HepG2 (cell line): Measurements from ENCODE around the gene CCDC181. TPM values are rescaled to one million over a fixed set of nuclear protein-coding genes. Genes with fewer than 3 reads are reported as not detected.
A peak's percentile ranks its signal among the peaks of the same experiment; 100 is the strongest.

Experiments
- ATAC-seq: fragments of 200-7000 bp; cut with Tn5 transposase; 3 replicates; pipeline ENCODE4 v1.9.1; 2020; ENCODE audit warnings: mild to moderate bottlenecking, moderate library complexity
- Bru-seq: library from RNA; stranded (reverse); fragments of 400-500 nt; gene quantifications from one replicate; lab custom pipeline; 2021; lab: Mats Ljungman, UMichigan
- BruChase-seq, 2 experiments: library from RNA; stranded (reverse); fragments of 400-500 nt; gene quantifications; one replicate each; lab custom pipeline; 2021; lab: Mats Ljungman, UMichigan
- BruUV-seq: library from RNA; stranded (reverse); fragments of 400-500 nt; replicated peaks from 2 replicates; lab custom pipeline; 2021; lab: Mats Ljungman, UMichigan
- CTCF ChIA-PET: fragments of 300-600 bp; formaldehyde crosslinking; extraction: SDS; loops from one replicate; lab custom pipeline; 2021; ENCODE audit warnings: low total read pairs, inconsistent platforms, low intra/inter-chr PET ratio; lab: Yijun Ruan, JAX
- POLR2A ChIA-PET: fragments of 350-600 bp; sonication (Branson Sonifier 250); formaldehyde crosslinking; loops from one replicate; lab custom pipeline; 2020; ENCODE audit warnings: antibody characterized with exemption, inconsistent platforms; lab: Yijun Ruan, JAX
- DNase-seq: peaks from one replicate; pipeline ENCODE4 v3.0.0-alpha.2; 2015; ENCODE audit warnings: low spot score
- FAIRE-seq: peaks from 3 replicates; lab custom pipeline; 2011; peaks lifted over from hg19 to GRCh38; lab: Jason Lieb, UNC
- H2AFZ ChIP-seq: one replicate; pipeline ENCODE4 v1.6.1; 2011; ENCODE audit warnings: low read length, inconsistent platforms
- H3K27ac ChIP-seq: fragments of 300-600 bp; 3 replicates; pipeline ENCODE4 v1.8.0; 2011; ENCODE audit warnings: mixed run types, mild to moderate bottlenecking, mixed read lengths, low read length, inconsistent platforms; ENCODE audit not compliant: insufficient read depth; ENCODE audit errors: extremely low read length
- H3K27me3 ChIP-seq, 2 experiments: fragments of 200-600 bp in 1 of 2; 2 replicates in 1 of 2; 3 replicates in 1 of 2; pipeline versions ENCODE4 v1.6.0 to v1.8.0; 2011; ENCODE audit warnings: low read length in 2 of 2, mild to moderate bottlenecking in 2 of 2, moderate library complexity in 2 of 2, inconsistent platforms in 1 of 2; ENCODE audit not compliant: insufficient read depth in 2 of 2, control insufficient read depth in 1 of 2
- H3K36me3 ChIP-seq, 2 experiments: fragments of 200-600 bp in 1 of 2; replicated peaks in 1 of 2; 2 replicates in 1 of 2; 3 replicates in 1 of 2; pipeline versions ENCODE4 v1.5.1 to v1.8.0; 2011; ENCODE audit warnings: low read length in 2 of 2, inconsistent platforms in 1 of 2; ENCODE audit not compliant: insufficient read depth in 2 of 2, control insufficient read depth in 1 of 2
- H3K4me1 ChIP-seq: 2 replicates; pipeline ENCODE4 v1.5.1; 2012; ENCODE audit warnings: low read length, inconsistent platforms; ENCODE audit not compliant: insufficient read depth
- H3K4me2 ChIP-seq: 2 replicates; pipeline ENCODE4 v1.6.0; 2011; ENCODE audit warnings: low read depth, low read length, inconsistent platforms
- H3K4me3 ChIP-seq, 3 experiments: fragments of 200-600 bp in 1 of 3; sonication (generic), shearing (Covaris generic) in 1 of 3; replicated peaks in 1 of 3; 2 replicates each; pipeline ENCODE4 v1.5.1; 2011 to 2016; ENCODE audit warnings: low read length in 3 of 3, inconsistent platforms in 2 of 3, low read depth in 2 of 3, mild to moderate bottlenecking in 2 of 3, control low read depth in 1 of 3, mixed read lengths in 1 of 3; ENCODE audit not compliant: insufficient read depth in 1 of 3
- H3K79me2 ChIP-seq: one replicate; pipeline ENCODE4 v1.6.1; 2011; ENCODE audit warnings: low read length, inconsistent platforms; ENCODE audit not compliant: insufficient read depth
- H3K9ac ChIP-seq: 2 replicates; pipeline ENCODE4 v1.6.0; 2011; ENCODE audit warnings: mild to moderate bottlenecking, low read depth, low read length, inconsistent platforms; ENCODE audit not compliant: insufficient read depth
- H3K9me3 ChIP-seq: 2 replicates; pipeline ENCODE4 v1.5.1; 2012; ENCODE audit warnings: mild to moderate bottlenecking, low read length
- H4K20me1 ChIP-seq: 2 replicates; pipeline ENCODE4 v1.6.0; 2011; ENCODE audit warnings: inconsistent platforms, mild to moderate bottlenecking, low read length, moderate library complexity; ENCODE audit not compliant: insufficient read depth
- ARID2 ChIP-seq: sonication (generic); formaldehyde crosslinking; IDR thresholded peaks from 2 replicates; pipeline ENCODE4 v1.8.1; 2022; ENCODE audit warnings: mild to moderate bottlenecking, missing genetic modification reagents, borderline replicate concordance
- NFAT5 ChIP-seq: sonication (generic); formaldehyde crosslinking; IDR thresholded peaks from 2 replicates; pipeline ENCODE4 v1.4.0; 2020; ENCODE audit warnings: missing genetic modification reagents
- PLRG1 ChIP-seq: fragments of 450-650 bp; conservative IDR thresholded peaks from 2 replicates; pipeline ENCODE4 v1.6.1; 2016
- RFX1 ChIP-seq: fragments of 450-650 bp; IDR thresholded peaks from 2 replicates; pipeline ENCODE4 v1.6.1; 2017
- RFX3 ChIP-seq: IDR thresholded peaks from 2 replicates; pipeline ENCODE4 v1.6.1; 2016; ENCODE audit warnings: missing biosample characterization, missing genetic modification reagents
- SALL1 ChIP-seq: sonication (generic); formaldehyde crosslinking; IDR thresholded peaks from 2 replicates; pipeline ENCODE4 v1.8.0; 2022; ENCODE audit warnings: mild to moderate bottlenecking, missing genetic modification reagents
- THYN1 ChIP-seq: sonication (generic); formaldehyde crosslinking; IDR thresholded peaks from 2 replicates; pipeline ENCODE4 v1.8.1; 2023; ENCODE audit warnings: low read depth, mild to moderate bottlenecking, moderate library complexity, missing genetic modification reagents, borderline replicate concordance
- ZMYM4 ChIP-seq: sonication (generic); formaldehyde crosslinking; IDR thresholded peaks from 2 replicates; pipeline ENCODE4 v1.8.1; 2023; ENCODE audit warnings: mild to moderate bottlenecking, missing genetic modification reagents
- ZNF687 ChIP-seq: sonication (generic); formaldehyde crosslinking; IDR thresholded peaks from 2 replicates; pipeline ENCODE4 v1.5.1; 2020; ENCODE audit warnings: mild to moderate bottlenecking, missing genetic modification reagents, moderate library complexity
- WGBS: methylation state at CpG from one replicate; pipeline ENCODE4 v1.1.6; 2017; ENCODE audit warnings: low lambda C conversion rate; 5-methylcytosine and 5-hydroxymethylcytosine counted together
- in situ Hi-C: cut with HindIII; loops from 2 replicates; pipeline ENCODE4 v1.10.0; 2017; ENCODE audit warnings: low pct_unique_long_range_greater_than_20kb; ENCODE audit not compliant: extremely low pct_ligation_motif_present
- intact Hi-C: fragments of 100-400 bp; cut with micrococcal nuclease; formaldehyde crosslinking; loops from one replicate; pipeline ENCODE4 v1.10.0; 2022; ENCODE audit not compliant: unreplicated experiment
- long read RNA-seq, 2 experiments: library from RNA in 1 of 2; library from polyadenylated mRNA in 1 of 2; stranded (forward) in 1 of 2; unstranded in 1 of 2; transcript quantifications; one replicate each; pipeline ENCODE4 v2.0.0, GENCODE V29; 2019 to 2022
- polyA minus RNA-seq, 3 experiments: library from RNA; depleted of rRNA, polyadenylated mRNA; stranded (reverse); fragments of >200 nt; gene quantifications; 2 replicates each; pipeline ENCODE4 v1.2.3, GENCODE V29; 2011; ENCODE audit warnings: low replicate concordance in 1 of 3
- polyA plus RNA-seq, 8 experiments: library from polyadenylated mRNA; depleted of rRNA in 3 of 8; stranded (reverse) in 7 of 8; unstranded in 1 of 8; fragments of >200 nt; fragmentation: Illumina TruSeq in 4 of 8; extraction: Trizol in 4 of 8; gene quantifications; 2 replicates each; pipeline versions ENCODE4 v1.2.1 to v1.2.3, GENCODE V29; 2011 to 2016; ENCODE audit warnings: low read depth in 4 of 8, missing spikeins in 1 of 8, mixed read lengths in 1 of 8; ENCODE audit not compliant: insufficient read depth in 1 of 8
- total RNA-seq, 5 experiments: library from RNA; depleted of rRNA; stranded (reverse); fragments of >200 nt; fragmentation: Illumina TruSeq; extraction: Trizol; gene quantifications; 2 replicates each; pipeline ENCODE4 v1.2.3, GENCODE V29; 2016; ENCODE audit warnings: low read depth in 1 of 5

CCDC181 gene
- total RNA-seq (2016; rRNA removed; fragmentation: Illumina TruSeq; extraction: Trizol) (0.07 TPM in 1 of 2 replicates, not detected in the other), polyA plus RNA-seq (2011; rRNA removed) (not detected in 2 replicates), polyA minus RNA-seq (2011; rRNA and poly(A)+ RNA removed; ENCODE audit: low replicate concordance) (0.28 TPM in 1 of 2 replicates, not detected in the other), Bru-seq, nascent RNA (percentile 30 among the genes with signal in this experiment), BruChase-seq, experiment 1, labeled RNA remaining after a 6-hour chase (percentile 28 among the genes with signal in this experiment), BruChase-seq, experiment 2, labeled RNA remaining after a 2-hour chase (percentile 40 among the genes with signal in this experiment)
- not detected in 2 replicates for total RNA-seq (2016; cell fraction: cytosol; rRNA removed; fragmentation: Illumina TruSeq; extraction: Trizol; ENCODE audit: low read depth)
- total RNA-seq (2016; cell fraction: insoluble cytoplasmic fraction; rRNA removed; fragmentation: Illumina TruSeq; extraction: Trizol), result not detected in 2 replicates
- total RNA-seq (2016; cell fraction: membrane; rRNA removed; fragmentation: Illumina TruSeq; extraction: Trizol), result 0.10 TPM in 1 of 2 replicates, not detected in the other
- total RNA-seq (2016; cell fraction: nucleus; rRNA removed; fragmentation: Illumina TruSeq; extraction: Trizol), result not detected in 2 replicates
- polyA plus RNA-seq (2011; cell fraction: cytosol; rRNA removed), result not detected in 2 replicates
- polyA plus RNA-seq (2011; cell fraction: nucleus; rRNA removed), result 0.09 and 0.11 TPM in 2 replicates
- not detected in 2 replicates for polyA plus RNA-seq (2012)
- not detected in 2 replicates for polyA plus RNA-seq (2016; cell fraction: cytosol; fragmentation: Illumina TruSeq; extraction: Trizol; ENCODE audit: low read depth)
- not detected in 2 replicates for polyA plus RNA-seq (2016; cell fraction: insoluble cytoplasmic fraction; fragmentation: Illumina TruSeq; extraction: Trizol; ENCODE audit: low read depth)
- not detected in 2 replicates for polyA plus RNA-seq (2016; cell fraction: membrane; fragmentation: Illumina TruSeq; extraction: Trizol; ENCODE audit: low read depth)
- polyA plus RNA-seq (2016; cell fraction: nucleus; fragmentation: Illumina TruSeq; extraction: Trizol; ENCODE audit: insufficient read depth, low read depth), result not detected in 2 replicates
- polyA minus RNA-seq (2011; cell fraction: cytosol; rRNA and poly(A)+ RNA removed), result not detected in 2 replicates
- polyA minus RNA-seq (2011; cell fraction: nucleus; rRNA and poly(A)+ RNA removed), result 0.62 and 0.77 TPM in 2 replicates
- long read RNA-seq, experiment 1, result 0 reads
- long read RNA-seq, experiment 2, result 0 reads

GRCh38 chr1:169427081-169427641 is at the start of gene CCDC181:
Gene CCDC181 (minus strand): TSS chr1:169427474. CDS start chr1:169424927, 2,547 bp downstream.
- peak; percentile 3 for DNase-seq
- no peak within 1 kb of the TSS for H3K27ac ChIP-seq
- no peaks in the 10 kb centered on the region for H4K20me1 ChIP-seq
- H2AFZ ChIP-seq, result no peak within 1 kb of the TSS
- FAIRE-seq, result no peak
- CTCF ChIA-PET, result no interaction called here
- H3K9me3 ChIP-seq, result 0 out of 2 replicates have a peak, but pooled peaks cover under 1% of the 10 kb centered on the region
- H3K9ac ChIP-seq, result no peak within 1 kb of the TSS
- peak within 1 kb of the TSS; percentile 59 for H3K4me2 ChIP-seq
- intact Hi-C loops, result no loop called here
- BruUV-seq, result no TSS peak
- no peaks in the 10 kb centered on the region for H3K36me3 ChIP-seq
- H3K4me1 ChIP-seq, result 0 out of 2 replicates have a peak, but pooled peaks cover 9% of the 10 kb centered on the region
- POLR2A ChIA-PET, result no interaction called here
- 6% methylated on average over 23 of the region's 29 CpGs for WGBS
- TF ChIP-seq SALL1 (CRISPR knock-in tag) (0 out of 2 replicates have a peak, but pooled peaks have one; percentile 13), ZNF687 (CRISPR knock-in tag) (peak; percentile 49), PLRG1 (no peak), RFX1 (peak; percentile 35; the same call in 1 of the 2 replicates), THYN1 (CRISPR knock-in tag) (no peak), NFAT5 (CRISPR knock-in tag) (no peak), ARID2 (no peak), RFX3 (CRISPR knock-in tag) (peak; percentile 72), ZMYM4 (CRISPR knock-in tag) (peak; percentile 35; the same call in 1 of the 2 replicates)
- H3K79me2 ChIP-seq, result no peaks in the 10 kb centered on the region
- in situ Hi-C loops, result no loop called here
- H3K27me3 ChIP-seq, result peaks cover 2 to 16% of the 10 kb centered on the region in 2 experiments; a peak in 4 of 5 replicates
- peak within 1 kb of the TSS in 2 of 3 experiments; percentile 2 to 52; a peak in 3 of 6 replicates for H3K4me3 ChIP-seq
- ATAC-seq, result peak; percentile 80
